ENCODE data around the gene PPP4C. TPM values are rescaled to one million over a fixed set of nuclear protein-coding genes. Genes with fewer than 3 reads are reported as not detected.

Gene PPP4C
- total RNA-seq, 1 experiment from 2014 or later = 93.2 TPM

DNA sequence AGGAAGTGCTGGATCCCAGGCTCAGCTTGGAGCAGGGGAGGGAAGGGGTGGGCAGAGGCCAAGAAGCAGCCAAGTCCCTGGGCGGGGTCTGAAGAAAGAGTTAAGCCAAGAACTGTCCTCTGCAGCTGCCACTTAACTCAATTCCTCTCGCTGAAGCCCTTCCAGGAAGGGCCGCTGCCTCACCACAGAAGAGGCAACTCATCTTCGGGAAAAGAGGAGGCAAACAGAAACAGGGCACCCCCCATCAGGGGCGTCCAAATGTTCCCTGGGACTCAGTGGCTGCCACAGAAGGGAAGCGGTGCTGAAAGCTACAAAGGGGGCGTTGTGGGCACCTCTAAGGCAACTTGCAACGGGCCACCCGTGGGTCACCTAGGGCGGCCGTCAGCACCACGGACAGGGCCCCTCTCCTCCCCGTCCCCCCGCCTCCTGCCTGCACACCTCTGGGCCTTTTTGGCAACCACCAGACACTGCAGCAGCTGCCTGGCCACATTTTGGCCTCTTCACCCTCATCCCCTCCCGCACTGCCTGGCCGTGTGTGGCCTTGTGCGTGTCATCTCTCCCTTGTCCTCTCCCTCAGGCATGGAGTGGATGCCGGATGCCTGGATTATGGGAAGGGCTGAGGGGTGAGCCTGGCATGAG, 47.2 kb upstream of the PPP4C start:
- Mint-ChIP-seq H3K4me1 (ENCODE audit: insufficient read depth, unreplicated experiment) (no peaks in the 10 kb centered on the region), H3K27me3 (ENCODE audit: insufficient read depth, unreplicated experiment) (peaks cover 53% of the 10 kb centered on the region), H3K9me3 (ENCODE audit: unreplicated experiment) (no peaks in the 10 kb centered on the region), H3K4me3 (ENCODE audit: unreplicated experiment) (no peak overlapping the region), H3K36me3 (ENCODE audit: insufficient read depth, unreplicated experiment) (no peaks in the 10 kb centered on the region), H3K27ac (ENCODE audit: low read depth, unreplicated experiment) (no peak overlapping the region)
- TF ChIP-seq, protein P1, sequence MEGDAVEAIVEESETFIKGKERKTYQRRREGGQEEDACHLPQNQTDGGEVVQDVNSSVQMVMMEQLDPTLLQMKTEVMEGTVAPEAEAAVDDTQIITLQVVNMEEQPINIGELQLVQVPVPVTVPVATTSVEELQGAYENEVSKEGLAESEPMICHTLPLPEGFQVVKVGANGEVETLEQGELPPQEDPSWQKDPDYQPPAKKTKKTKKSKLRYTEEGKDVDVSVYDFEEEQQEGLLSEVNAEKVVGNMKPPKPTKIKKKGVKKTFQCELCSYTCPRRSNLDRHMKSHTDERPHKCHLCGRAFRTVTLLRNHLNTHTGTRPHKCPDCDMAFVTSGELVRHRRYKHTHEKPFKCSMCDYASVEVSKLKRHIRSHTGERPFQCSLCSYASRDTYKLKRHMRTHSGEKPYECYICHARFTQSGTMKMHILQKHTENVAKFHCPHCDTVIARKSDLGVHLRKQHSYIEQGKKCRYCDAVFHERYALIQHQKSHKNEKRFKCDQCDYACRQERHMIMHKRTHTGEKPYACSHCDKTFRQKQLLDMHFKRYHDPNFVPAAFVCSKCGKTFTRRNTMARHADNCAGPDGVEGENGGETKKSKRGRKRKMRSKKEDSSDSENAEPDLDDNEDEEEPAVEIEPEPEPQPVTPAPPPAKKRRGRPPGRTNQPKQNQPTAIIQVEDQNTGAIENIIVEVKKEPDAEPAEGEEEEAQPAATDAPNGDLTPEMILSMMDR (IDR thresholded peaks at IDR 0.05; ENCODE audit: unreplicated experiment) = no peak
- BruUV-seq (replicated peaks) = no TSS peak
- intact Hi-C loops (cut with micrococcal nuclease) = no loop called here
- POLR2A ChIA-PET = no interaction called here
- CTCF ChIA-PET = no interaction called here
- peak; percentile 27 for DNase-seq (ENCODE audit: unreplicated experiment)

GRCh38 chr16:30030011-30030685, 45.6 kb upstream of the PPP4C start:
- TF ChIP-seq, protein P1 (IDR thresholded peaks at IDR 0.05; ENCODE audit: unreplicated experiment) = no peak
- CTCF ChIA-PET = interaction anchor here (0.7 to 2.8 kb wide), 2 partner anchors 8 to 353 kb away, joined by 3 to 32 read pairs; partner anchors contain the start of gene C16orf92
- intact Hi-C loops (cut with micrococcal nuclease) = no loop called here
- POLR2A ChIA-PET = no interaction called here
- H3K4me3 Mint-ChIP-seq (ENCODE audit: unreplicated experiment) = no peak overlapping the region
- no peak for DNase-seq (ENCODE audit: unreplicated experiment)
- H3K36me3 Mint-ChIP-seq (ENCODE audit: insufficient read depth, unreplicated experiment) = no peaks in the 10 kb centered on the region
- BruUV-seq (replicated peaks) = no TSS peak
- H3K4me1 Mint-ChIP-seq (ENCODE audit: insufficient read depth, unreplicated experiment) = no peaks in the 10 kb centered on the region
- no peaks in the 10 kb centered on the region for H3K9me3 Mint-ChIP-seq (ENCODE audit: unreplicated experiment)
- H3K27ac Mint-ChIP-seq (ENCODE audit: low read depth, unreplicated experiment) = no peak overlapping the region
- H3K27me3 Mint-ChIP-seq (ENCODE audit: insufficient read depth, unreplicated experiment) = peaks cover 53% of the 10 kb centered on the region

- H3K4me1 Mint-ChIP-seq (ENCODE audit: insufficient read depth, unreplicated experiment) = no peaks in the 10 kb centered on the region
- H3K27me3 Mint-ChIP-seq (ENCODE audit: insufficient read depth, unreplicated experiment) = peaks cover 47% of the 10 kb centered on the region
- intact Hi-C loops (cut with micrococcal nuclease) = no loop called here
- H3K9me3 Mint-ChIP-seq (ENCODE audit: unreplicated experiment) = no peaks in the 10 kb centered on the region
- no peak within 1 kb of the TSS for H3K27ac Mint-ChIP-seq (ENCODE audit: low read depth, unreplicated experiment)
- TF ChIP-seq, protein P1 (IDR thresholded peaks at IDR 0.05; ENCODE audit: unreplicated experiment) = no peak
- CTCF ChIA-PET = interaction anchor here (0.5 to 3.7 kb wide), 21 partner anchors 9 to 378 kb away, joined by 3 to 43 read pairs (median 5); partner anchors contain the start of gene C16orf92
- H3K4me3 Mint-ChIP-seq (ENCODE audit: unreplicated experiment) = no peak within 1 kb of the TSS
- no TSS peak for BruUV-seq (replicated peaks)
- DNase-seq (ENCODE audit: unreplicated experiment) = no peak
- POLR2A ChIA-PET = interaction anchor here (0.9 to 1.0 kb wide), 2 partner anchors 9 to 163 kb away, joined by 3 read pairs; no protein-coding TSS in a partner anchor
- no peaks in the 10 kb centered on the region for H3K36me3 Mint-ChIP-seq (ENCODE audit: insufficient read depth, unreplicated experiment)
These were observed 44.9 kb upstream of the PPP4C start, which contains the start of gene TLCD3B for GRCh38 chr16:30030841-30031413. TSS of gene TLCD3B (minus strand) at chr16:30031271. CDS start at chr16:30030527, 744 bp downstream.

GRCh38 chr16:30031477-30031918, 44.3 kb upstream of the PPP4C start:
- POLR2A ChIA-PET = interaction anchor here (0.5 to 1.3 kb wide), 4 partner anchors 9 to 163 kb away, joined by 3 read pairs; no protein-coding TSS in a partner anchor
- intact Hi-C loops (cut with micrococcal nuclease) = no loop called here
- Mint-ChIP-seq H3K4me1 (ENCODE audit: insufficient read depth, unreplicated experiment) (no peaks in the 10 kb centered on the region), H3K36me3 (ENCODE audit: insufficient read depth, unreplicated experiment) (no peaks in the 10 kb centered on the region), H3K27me3 (ENCODE audit: insufficient read depth, unreplicated experiment) (peaks cover 42% of the 10 kb centered on the region), H3K27ac (ENCODE audit: low read depth, unreplicated experiment) (no peak overlapping the region), H3K4me3 (ENCODE audit: unreplicated experiment) (no peak overlapping the region), H3K9me3 (ENCODE audit: unreplicated experiment) (no peaks in the 10 kb centered on the region)
- TF ChIP-seq, protein P1 (IDR thresholded peaks at IDR 0.05; ENCODE audit: unreplicated experiment) = no peak
- CTCF ChIA-PET = interaction anchor here (0.5 to 3.7 kb wide), 32 partner anchors 9 to 377 kb away, joined by 3 to 43 read pairs (median 6); partner anchors contain the start of genes C16orf92, KCTD13, MVP and PAGR1
- no peak for DNase-seq (ENCODE audit: unreplicated experiment)
- BruUV-seq (replicated peaks) = no TSS peak

Data from MCF 10A (cell line).